DMS 273 (cell line): ENCODE data around the gene APEH.
"Not testable (repeated sequence)": the region's sequence is repeated elsewhere in the genome, so short reads cannot be mapped to it uniquely, and the experiment has no call there.

ENCODE experiments used
- DNase-seq: peaks from one replicate; lab custom pipeline; 2025; ENCODE audit not compliant: unreplicated experiment; lab: John Stamatoyannopoulos, UW

APEH gene

GRCh38 chr3:49689046-49689907, 15.1 kb downstream of the APEH start, which contains the start of the genes MST1 and RNF123:
Gene MST1, minus strand, starts transcription at chr3:49689474. Its CDS starts 783 bp downstream, at chr3:49688691.
Gene RNF123, plus strand, starts transcription at chr3:49689557. Its CDS starts 1,609 bp downstream, at chr3:49691166.
- no peak for DNase-seq

DNA sequence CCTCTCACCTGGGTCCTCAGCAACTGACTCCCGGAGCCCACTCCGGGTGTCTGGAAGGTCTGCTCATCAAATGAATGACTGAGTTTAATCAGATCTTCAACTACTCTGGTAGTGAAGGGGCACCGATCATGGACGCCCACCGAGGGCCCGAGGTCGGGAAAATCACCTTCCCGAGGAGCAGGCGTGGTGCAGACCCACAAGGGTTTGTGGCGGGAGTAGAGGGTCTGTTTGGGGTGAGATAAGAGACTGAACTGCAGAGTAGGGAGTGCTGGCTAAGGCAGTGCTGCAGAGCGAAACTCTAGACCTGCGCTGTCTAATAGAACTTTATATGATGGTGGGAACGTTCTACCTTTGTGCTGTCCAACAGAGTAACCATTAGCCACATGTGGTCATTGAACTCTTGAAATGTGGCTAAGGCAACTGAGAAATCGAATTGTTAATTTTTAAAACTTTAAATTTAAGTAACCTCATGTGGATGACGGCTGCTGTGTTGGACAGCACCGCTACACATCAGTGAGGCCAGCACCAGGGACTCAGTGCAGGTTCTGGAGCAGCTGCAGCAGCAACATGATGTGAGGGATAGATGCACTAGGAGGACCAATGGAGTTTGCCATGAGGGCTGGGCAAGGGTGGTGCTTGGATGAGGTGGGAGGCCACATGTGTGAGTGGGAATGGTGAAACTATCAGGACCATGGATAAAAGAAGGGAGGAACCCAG, 15.9 kb downstream of the APEH start:
- not testable (repeated sequence) for DNase-seq

DNA sequence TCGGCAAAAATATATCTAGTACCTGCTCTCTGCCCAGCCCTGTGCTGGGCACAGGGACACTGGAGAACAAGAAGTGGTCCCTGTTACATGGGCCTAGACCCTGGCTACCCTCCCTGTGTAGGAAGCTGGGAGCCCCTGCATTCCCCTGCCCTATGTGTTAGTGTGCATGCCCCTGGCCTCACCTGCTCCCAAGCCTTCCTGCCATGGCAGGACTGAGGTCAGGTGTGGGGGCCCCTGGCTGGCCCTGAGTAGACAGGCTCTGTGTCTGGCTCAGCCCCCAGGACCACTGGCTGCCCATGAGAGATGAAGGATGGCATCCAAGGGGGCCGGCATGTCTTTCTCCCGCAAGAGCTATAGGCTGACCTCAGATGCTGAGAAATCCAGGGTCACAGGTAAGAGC, 16.7 kb downstream of the APEH start:
- not testable (repeated sequence) for DNase-seq

DNA sequence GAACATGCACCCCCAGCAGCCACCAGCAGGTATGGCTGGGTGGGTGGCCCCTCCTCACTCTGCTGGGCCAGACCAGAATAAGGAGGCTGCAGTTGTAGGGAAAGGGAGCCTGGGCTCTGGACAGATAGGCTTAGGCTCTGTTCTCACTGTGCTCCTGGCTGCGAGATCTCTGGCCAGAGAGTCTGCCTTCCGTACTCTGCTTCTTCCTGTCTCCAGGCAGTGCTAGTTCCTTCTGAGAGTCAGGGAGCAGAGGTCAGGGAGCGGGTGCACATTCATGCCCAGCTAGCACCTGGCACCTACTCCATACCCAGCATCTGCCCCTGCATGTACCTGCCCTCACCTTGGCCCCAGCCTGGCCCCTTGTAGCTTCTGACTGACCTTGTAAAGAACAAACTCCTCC, 17.3 kb downstream of the APEH start:
- not testable (repeated sequence) for DNase-seq

DNA sequence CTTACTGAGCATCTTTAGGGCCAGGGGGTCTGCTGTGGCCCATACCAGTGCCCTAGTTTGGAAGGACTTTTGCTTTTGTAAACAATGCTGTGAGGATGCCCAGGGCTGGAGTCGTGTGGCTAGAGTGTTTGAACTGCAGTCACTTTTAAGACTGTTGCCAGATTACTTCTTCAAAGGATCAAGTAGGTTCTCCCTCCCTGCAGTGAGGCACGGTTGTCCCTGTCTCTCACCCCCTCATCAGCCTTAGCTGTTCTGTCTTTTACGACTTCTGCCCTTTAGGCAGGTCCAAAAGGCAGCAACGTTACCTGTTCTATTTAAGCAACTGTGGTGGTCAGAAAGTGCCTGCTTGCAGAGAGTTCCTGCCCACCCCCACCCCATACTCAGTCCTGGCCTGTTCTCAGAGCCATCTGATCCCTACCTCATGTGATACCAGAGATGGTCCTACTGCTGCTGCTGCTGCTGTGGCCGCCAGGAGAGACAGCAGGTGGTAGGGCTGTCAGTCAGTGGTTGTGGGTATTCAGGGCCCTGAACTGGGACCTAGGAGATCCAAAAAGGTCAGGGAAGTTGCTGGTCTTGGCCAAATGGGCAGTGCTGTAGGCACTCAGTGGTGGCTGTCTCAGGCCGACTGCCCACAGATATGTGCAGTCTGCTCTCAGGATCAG, 20.4 kb downstream of the APEH start:
- not testable (repeated sequence) for DNase-seq

- DNase-seq = not testable (repeated sequence)
Observed at GRCh38 chr3:49695350-49696015, 21.3 kb downstream of the APEH start.

DNA sequence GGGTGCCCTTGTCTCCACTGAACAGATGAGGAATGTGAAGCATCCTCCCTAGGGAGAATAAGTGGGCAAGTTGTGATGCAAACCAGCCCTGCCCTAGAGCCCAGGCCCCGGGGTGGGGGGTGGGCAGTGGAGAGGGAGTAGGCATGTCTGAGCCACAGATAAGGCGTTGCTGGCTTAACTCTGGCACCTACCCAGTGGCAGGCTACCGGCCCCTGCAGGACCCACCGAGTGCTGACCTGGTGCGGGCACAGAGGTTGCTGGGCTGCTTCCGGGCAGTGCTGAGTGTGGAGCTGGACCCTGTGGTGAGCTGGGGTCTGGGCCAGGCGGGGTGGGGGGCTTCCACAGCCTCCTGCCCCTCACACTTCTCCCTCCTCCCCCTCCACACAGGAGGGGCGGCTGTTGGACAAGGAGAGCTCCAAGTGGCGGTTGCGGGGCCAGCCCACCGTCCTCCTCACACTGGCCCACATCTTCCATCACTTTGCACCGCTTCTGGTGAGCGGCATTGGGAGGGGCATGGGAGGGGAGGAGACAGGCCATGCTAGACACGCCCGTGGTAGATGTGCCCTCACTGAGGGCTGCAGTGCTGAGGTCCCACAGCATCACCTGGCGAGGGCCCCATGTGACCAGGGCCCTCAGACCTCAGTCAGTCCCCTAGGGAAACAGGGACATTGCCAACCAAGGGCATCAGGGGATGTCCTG, 25.3 kb downstream of the APEH start:
- no peak for DNase-seq

- no peak for DNase-seq
Observed at GRCh38 chr3:49700014-49700413, 25.9 kb downstream of the APEH start.

- no peak for DNase-seq
Observed at GRCh38 chr3:49700453-49701128, 26.4 kb downstream of the APEH start.

- DNase-seq = peak; percentile 44
Observed at GRCh38 chr3:49701388-49702077, 27.4 kb downstream of the APEH start.

DNA sequence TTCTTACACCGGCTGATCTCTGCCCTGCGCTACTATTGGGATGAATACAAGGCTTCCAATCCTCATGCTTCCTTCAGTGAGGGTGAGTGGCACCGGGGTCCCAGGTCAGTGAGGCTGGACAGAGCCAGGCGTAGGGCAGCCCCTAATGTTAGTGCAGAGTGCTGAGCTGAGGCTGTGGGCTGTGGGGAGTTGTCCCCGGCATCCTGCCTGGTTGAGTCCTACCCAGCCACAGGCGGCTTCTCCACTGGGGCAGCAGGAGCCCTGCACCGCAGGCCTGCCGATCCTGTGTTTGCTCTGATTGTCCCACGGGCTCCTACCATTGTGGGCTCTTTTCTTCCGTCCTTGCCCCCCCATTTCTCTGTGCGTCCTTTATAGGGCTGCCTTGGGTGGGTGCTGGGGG, 28.5 kb downstream of the APEH start:
- no peak for DNase-seq

DNA sequence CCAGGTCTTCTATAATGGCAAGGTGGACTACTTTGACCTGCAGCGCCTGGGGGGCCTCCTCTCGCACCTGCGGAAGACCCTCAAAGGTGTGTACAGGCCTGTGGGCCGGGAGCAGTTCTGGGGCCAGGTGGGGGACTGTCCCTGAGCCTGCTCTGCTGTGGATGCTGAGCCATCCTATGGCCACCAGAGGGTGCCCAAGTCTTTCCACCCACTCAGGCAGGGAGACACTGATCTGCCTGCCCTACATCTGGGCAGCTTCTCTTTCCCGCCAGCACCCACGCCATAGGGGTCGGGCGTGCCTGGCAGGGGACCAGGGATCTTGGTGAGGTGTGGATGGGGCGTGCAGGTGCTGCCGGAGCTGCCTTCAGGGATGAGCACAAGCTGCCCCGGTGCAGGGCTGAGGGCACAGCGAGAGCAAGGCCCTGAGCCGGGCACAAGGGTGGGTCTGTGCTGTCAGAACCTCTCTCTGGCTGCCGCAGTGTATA, 29.3 kb downstream of the APEH start:
- DNase-seq = peak; percentile 81

- no peak for DNase-seq
Observed at GRCh38 chr3:49703956-49704355, 29.8 kb downstream of the APEH start.

DNA sequence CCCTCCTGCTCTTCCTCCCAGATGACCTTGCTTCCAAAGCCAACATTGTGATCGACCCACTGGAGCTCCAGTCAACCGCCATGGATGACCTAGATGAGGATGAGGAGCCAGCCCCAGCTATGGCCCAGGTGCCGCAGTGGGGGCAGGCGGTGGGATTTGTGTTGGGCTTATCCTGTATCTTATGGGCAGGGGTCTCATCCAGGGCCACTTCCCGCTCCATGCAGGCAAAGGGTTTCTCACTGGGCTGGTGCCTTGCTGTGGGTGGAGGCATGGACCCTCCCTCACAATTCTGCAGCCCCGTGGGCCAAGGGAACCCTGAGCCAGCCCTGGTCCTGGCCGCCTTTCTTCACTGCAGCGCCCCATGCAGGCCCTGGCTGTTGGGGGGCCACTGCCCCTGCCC, 30.5 kb downstream of the APEH start:
- DNase-seq = no peak

GRCh38 chr3:49705390-49705960, 31.3 kb downstream of the APEH start:
- DNase-seq = no peak

- DNase-seq = no peak
Observed at GRCh38 chr3:49706456-49707112, 32.4 kb downstream of the APEH start.

DNA sequence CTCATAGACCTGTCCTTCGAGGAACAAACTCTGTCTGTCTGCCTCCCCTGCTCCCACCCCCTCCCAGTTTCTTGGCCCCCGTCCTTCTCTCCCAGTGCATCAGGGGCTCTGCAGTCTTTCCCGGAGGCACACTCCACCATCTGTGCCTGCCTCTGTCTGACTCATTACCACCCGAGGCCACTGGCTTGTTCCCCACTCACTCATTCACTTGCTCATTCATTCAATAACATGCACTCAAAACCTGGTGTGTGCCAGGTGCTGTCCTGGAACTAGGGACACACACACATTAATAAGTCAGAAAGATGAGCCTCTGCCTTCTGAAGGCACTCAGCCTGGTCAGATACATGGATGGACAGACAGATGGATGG, 32.9 kb downstream of the APEH start:
- peak; percentile 77 for DNase-seq

- DNase-seq = no peak
Observed at GRCh38 chr3:49709852-49710251, 35.7 kb downstream of the APEH start.
